Kidney (tissue), 14 donors: ENCODE results near the gene GALNT17. TPM values are rescaled to one million over a fixed set of nuclear protein-coding genes. Genes with fewer than 3 reads are reported as not detected.

ENCODE experiments used
- DNase-seq, 5 donors: peaks; one replicate each; pipeline ENCODE4 v3.0.0-alpha.2; 2013 to 2020
- FAIRE-seq: peaks from 2 replicates; lab custom pipeline; 2012; peaks lifted over from hg19 to GRCh38; lab: Jason Lieb, UNC
- H3K27ac ChIP-seq, 2 donors: one replicate each; pipeline ENCODE4 v1.7.0; 2013; ENCODE audit warnings: low read depth in 2 of 2, low read length in 2 of 2, inconsistent platforms in 1 of 2
- H3K27me3 ChIP-seq: one replicate; pipeline ENCODE4 v1.7.1; 2013; ENCODE audit warnings: low read length, inconsistent platforms; ENCODE audit not compliant: control insufficient read depth, insufficient read depth
- H3K36me3 ChIP-seq, 3 donors: one replicate each; pipeline versions ENCODE4 v1.7.0 to v1.7.1; 2013; ENCODE audit warnings: low read length in 3 of 3, control low read depth in 1 of 3, inconsistent platforms in 1 of 3; ENCODE audit not compliant: insufficient read depth in 3 of 3, control insufficient read depth in 2 of 3
- H3K4me1 ChIP-seq, 3 donors: one replicate each; pipeline versions ENCODE4 v1.7.0 to v1.7.1; 2013; ENCODE audit warnings: low read length in 3 of 3, inconsistent platforms in 1 of 3, low read depth in 1 of 3; ENCODE audit not compliant: control insufficient read depth in 2 of 3, insufficient read depth in 2 of 3
- H3K4me3 ChIP-seq, 3 donors: one replicate each; pipeline versions ENCODE4 v1.7.0 to v1.8.1; 2013; ENCODE audit warnings: low read length in 3 of 3, control low read depth in 1 of 3, inconsistent platforms in 1 of 3
- H3K9ac ChIP-seq, 3 donors: one replicate each; pipeline versions ENCODE4 v1.7.0 to v1.7.1; 2013; ENCODE audit warnings: low read length in 3 of 3, control low read depth in 1 of 3, inconsistent platforms in 1 of 3
- H3K9me3 ChIP-seq, 3 donors: one replicate each; pipeline versions ENCODE4 v1.7.0 to v1.7.1; 2013; ENCODE audit warnings: low read length in 3 of 3, control low read depth in 1 of 3, inconsistent platforms in 1 of 3; ENCODE audit not compliant: control insufficient read depth in 2 of 3, insufficient read depth in 1 of 3
- CTCF ChIP-seq: IDR thresholded peaks from 3 replicates; pipeline ENCODE4 v1.5.1; 2012; ENCODE audit warnings: mild to moderate bottlenecking, moderate library complexity, borderline replicate concordance; ENCODE audit not compliant: insufficient read depth; ENCODE audit errors: extremely low read depth
- intact Hi-C: fragments of 100-400 bp; cut with DNase I; formaldehyde crosslinking; loops from one replicate; pipeline ENCODE4 v1.11.1; 2022
- polyA plus RNA-seq: library from polyadenylated mRNA; stranded (reverse); fragments of 350-450 nt; fragmentation: Illumina TruSeq; extraction: RNeasy Lipid Tissue Mini Kit (QIAGEN cat#74804); gene quantifications from one replicate; pipeline ENCODE4 v1.2.3, GENCODE V29; 2014; ENCODE audit warnings: low read depth, low replicate concordance; ENCODE audit not compliant: insufficient read depth
- total RNA-seq: library from RNA; stranded (reverse); fragmentation: NEBNext Ultra II Directional; extraction: Animal tissue kit (Norgen Biotek cat#: 25700); gene quantifications from one replicate; pipeline ENCODE4 v1.2.1, GENCODE V29; 2021
- donor health status: control.
- donor health status: control.
- donor health status: control.
- donor health status: control.
- donor health status: control.
- donor health status: DM: yes; HTN: yes; CAD: no.
- donor health status: Normal renal cell carcinoma (clear cell type).

GALNT17 gene
- total and polyA plus RNA-seq, 2 donors from 2014 or later, result 2.4 to 5.5 TPM

GRCh38 chr7:71504697-71505441 is 372.9 kb downstream of the GALNT17 start:
- H3K27me3 ChIP-seq, result no peaks in the 10 kb centered on the region
- DNase-seq (no peak), FAIRE-seq (no peak)
- intact Hi-C loops, result no loop called here
- no peaks in the 10 kb centered on the region for H3K9me3 ChIP-seq
- H3K4me1 ChIP-seq, result no peaks in the 10 kb centered on the region
- no peak overlapping the region for H3K27ac ChIP-seq
- no peak for TF ChIP-seq CTCF
- H3K36me3 ChIP-seq, result no peaks in the 10 kb centered on the region
- no peak overlapping the region for H3K9ac ChIP-seq
- no peak overlapping the region for H3K4me3 ChIP-seq

DNA sequence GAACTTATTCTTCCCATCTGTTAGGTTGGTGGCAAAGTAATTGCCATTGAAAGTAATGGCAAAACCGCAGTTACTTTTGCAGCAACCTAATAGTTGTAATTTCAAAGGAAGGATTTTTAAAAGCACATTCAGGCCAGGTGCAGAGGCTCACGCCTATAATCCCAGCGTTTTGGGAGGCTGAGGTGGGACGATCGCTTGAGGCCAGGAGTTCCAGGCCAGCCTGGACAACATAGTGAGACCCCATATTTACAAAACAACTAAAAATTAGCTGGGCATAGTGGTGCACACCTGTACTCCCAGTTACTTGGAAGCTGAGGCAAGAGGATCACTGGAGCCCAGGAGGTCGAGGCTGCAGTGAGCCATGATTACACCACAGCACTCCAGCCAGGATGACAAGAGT is 374.9 kb downstream of the GALNT17 start:
- intact Hi-C loops, result no loop called here
- no peak for TF ChIP-seq CTCF
- Histone ChIP-seq H3K9me3 (no peaks in the 10 kb centered on the region), H3K36me3 (no peaks in the 10 kb centered on the region), H3K27me3 (no peaks in the 10 kb centered on the region), H3K27ac (no peak overlapping the region), H3K4me1 (no peaks in the 10 kb centered on the region), H3K4me3 (no peak overlapping the region), H3K9ac (no peak overlapping the region)
- DNase-seq (no peak), FAIRE-seq (no peak)

GRCh38 chr7:71507680-71508602 is 376.0 kb downstream of the GALNT17 start:
- no peak for TF ChIP-seq CTCF
- Histone ChIP-seq H3K9ac (no peak overlapping the region), H3K9me3 (no peaks in the 10 kb centered on the region), H3K27me3 (no peaks in the 10 kb centered on the region), H3K36me3 (no peaks in the 10 kb centered on the region), H3K4me3 (no peak overlapping the region), H3K4me1 (no peaks in the 10 kb centered on the region), H3K27ac (no peak overlapping the region)
- DNase-seq, result no peak
- FAIRE-seq, result no peak
- intact Hi-C loops, result no loop called here
